OCI-LY7 (cell line): ENCODE results near the gene IMPDH1. TPM values are rescaled to one million over a fixed set of nuclear protein-coding genes. Genes with fewer than 3 reads are reported as not detected.

ENCODE experiments used
- BruUV-seq: library from RNA; stranded (reverse); fragments of 400-500 nt; replicated peaks from 2 replicates; lab custom pipeline; 2021; lab: Mats Ljungman, UMichigan
- CTCF ChIA-PET: fragments of 300-600 bp; sonication (Branson Sonifier 250); formaldehyde crosslinking; loops from one replicate; lab custom pipeline; 2022; ENCODE audit warnings: antibody characterized with exemption; ENCODE audit not compliant: unreplicated experiment; lab: Charles Lee
- POLR2A ChIA-PET: fragments of 300-600 bp; sonication (Branson Sonifier 250); formaldehyde crosslinking; loops from one replicate; lab custom pipeline; 2022; ENCODE audit warnings: antibody characterized with exemption; lab: Charles Lee
- DNase-seq: peaks from one replicate; pipeline ENCODE4 v3.0.0-alpha.2; 2015; ENCODE audit warnings: low spot score
- H2AFZ ChIP-seq: fragments of 200-600 bp; sonication (generic), shearing (Covaris generic); 2 replicates; pipeline ENCODE4 v1.6.1; 2014; ENCODE audit warnings: mild to moderate bottlenecking, antibody characterized with exemption, low read length, moderate library complexity
- H3K27ac ChIP-seq: fragments of 200-600 bp; sonication (generic); 2 replicates; pipeline ENCODE4 v1.5.1; 2014; ENCODE audit warnings: mixed run types, low read depth, mild to moderate bottlenecking, moderate library complexity, low read length, inconsistent platforms; ENCODE audit not compliant: poor library complexity, severe bottlenecking
- H3K36me3 ChIP-seq: fragments of 200-600 bp; sonication (generic); 2 replicates; pipeline ENCODE4 v1.6.1; 2014; ENCODE audit warnings: mild to moderate bottlenecking, antibody characterized with exemption, low read length, moderate library complexity, mixed read lengths; ENCODE audit not compliant: insufficient read depth
- H3K4me1 ChIP-seq: fragments of 200-600 bp; sonication (generic); 2 replicates; pipeline ENCODE4 v1.5.1; 2014; ENCODE audit warnings: mild to moderate bottlenecking, low read length; ENCODE audit not compliant: insufficient read depth, poor library complexity, severe bottlenecking
- H3K4me2 ChIP-seq: fragments of 200-600 bp; sonication (generic); 2 replicates; pipeline ENCODE4 v1.6.1; 2014; ENCODE audit warnings: mild to moderate bottlenecking, low read length
- H3K4me3 ChIP-seq: fragments of 200-600 bp; sonication (generic); 2 replicates; pipeline ENCODE4 v1.5.1; 2014; ENCODE audit warnings: mild to moderate bottlenecking, low read depth, low read length; ENCODE audit not compliant: poor library complexity, severe bottlenecking
- H3K79me2 ChIP-seq: fragments of 200-600 bp; sonication (generic); 2 replicates; pipeline ENCODE4 v1.6.1; 2016; ENCODE audit warnings: low read depth, mild to moderate bottlenecking, low read length, moderate library complexity, mixed read lengths; ENCODE audit not compliant: insufficient read depth
- H3K9me2 ChIP-seq: fragments of 200-600 bp; sonication (generic); 2 replicates; pipeline ENCODE4 v1.6.1; 2016; ENCODE audit warnings: mild to moderate bottlenecking, low read length, mixed read lengths; ENCODE audit not compliant: insufficient read depth
- H3K9me3 ChIP-seq: fragments of 200-600 bp; sonication (generic); 2 replicates; pipeline ENCODE4 v1.6.1; 2014; ENCODE audit warnings: mild to moderate bottlenecking, mixed run types, low read length, mixed read lengths
- H4K20me1 ChIP-seq: fragments of 200-600 bp; sonication (generic); 2 replicates; pipeline ENCODE4 v1.6.1; 2014; ENCODE audit warnings: mild to moderate bottlenecking, antibody characterized with exemption, low read length, moderate library complexity, mixed read lengths; ENCODE audit not compliant: insufficient read depth
- EZH2phosphoT487 ChIP-seq: fragments of 200-600 bp; sonication (generic); IDR thresholded peaks from 2 replicates; pipeline ENCODE4 v1.6.1; 2018; ENCODE audit warnings: low read depth, borderline replicate concordance, mild to moderate bottlenecking, mixed run types, antibody characterized with exemption, low read length, moderate library complexity, mixed read lengths
- intact Hi-C: fragments of 100-400 bp; cut with micrococcal nuclease; formaldehyde crosslinking; loops from one replicate; pipeline ENCODE4 v1.10.0; 2022; ENCODE audit not compliant: unreplicated experiment
- total RNA-seq, 2 experiments: library from RNA; depleted of rRNA in 1 of 2; stranded (reverse); fragments of >200 nt in 1 of 2; shearing (Covaris generic) in 1 of 2; gene quantifications; 2 replicates each; pipeline ENCODE4 v1.2.3, GENCODE V29; 2014 to 2022
- TF ChIP-seq, protein P1 (sequence below): fragments of 200-600 bp; sonication (generic); conservative IDR thresholded peaks from 2 replicates; pipeline ENCODE4 v1.5.1; 2014; ENCODE audit warnings: mild to moderate bottlenecking, antibody characterized with exemption, low read length, moderate library complexity, mixed read lengths

IMPDH1 gene
- total RNA-seq, 2 experiments from 2014 or later: 26.6 to 50.5 TPM

GRCh38 chr7:128398016-128398840 is 11.6 kb downstream of the IMPDH1 start:
- intact Hi-C loops: loop anchor here (1.0 kb wide), 1 partner anchor 27 kb away; no protein-coding TSS in a partner anchor
- ChIA-PET CTCF (interaction anchor here (1.1 kb wide), 1 partner anchor 63 kb away, joined by 3 read pairs; no protein-coding TSS in a partner anchor), POLR2A (interaction anchor here (0.7 kb wide), 1 partner anchor 17 kb away, joined by 4 read pairs; no protein-coding TSS in a partner anchor)
- no peaks in the 10 kb centered on the region for H3K9me3 ChIP-seq
- no peak overlapping the region for H3K4me2 ChIP-seq
- peaks cover 71% of the 10 kb centered on the region for H3K36me3 ChIP-seq
- no peak overlapping the region for H3K27ac ChIP-seq
- TF ChIP-seq EZH2phosphoT487: no peak
- TF ChIP-seq, protein P1, sequence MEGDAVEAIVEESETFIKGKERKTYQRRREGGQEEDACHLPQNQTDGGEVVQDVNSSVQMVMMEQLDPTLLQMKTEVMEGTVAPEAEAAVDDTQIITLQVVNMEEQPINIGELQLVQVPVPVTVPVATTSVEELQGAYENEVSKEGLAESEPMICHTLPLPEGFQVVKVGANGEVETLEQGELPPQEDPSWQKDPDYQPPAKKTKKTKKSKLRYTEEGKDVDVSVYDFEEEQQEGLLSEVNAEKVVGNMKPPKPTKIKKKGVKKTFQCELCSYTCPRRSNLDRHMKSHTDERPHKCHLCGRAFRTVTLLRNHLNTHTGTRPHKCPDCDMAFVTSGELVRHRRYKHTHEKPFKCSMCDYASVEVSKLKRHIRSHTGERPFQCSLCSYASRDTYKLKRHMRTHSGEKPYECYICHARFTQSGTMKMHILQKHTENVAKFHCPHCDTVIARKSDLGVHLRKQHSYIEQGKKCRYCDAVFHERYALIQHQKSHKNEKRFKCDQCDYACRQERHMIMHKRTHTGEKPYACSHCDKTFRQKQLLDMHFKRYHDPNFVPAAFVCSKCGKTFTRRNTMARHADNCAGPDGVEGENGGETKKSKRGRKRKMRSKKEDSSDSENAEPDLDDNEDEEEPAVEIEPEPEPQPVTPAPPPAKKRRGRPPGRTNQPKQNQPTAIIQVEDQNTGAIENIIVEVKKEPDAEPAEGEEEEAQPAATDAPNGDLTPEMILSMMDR: peak; percentile 94
- peak; percentile 24 for DNase-seq
- BruUV-seq: no TSS peak
- no peaks in the 10 kb centered on the region for H3K4me1 ChIP-seq
- H4K20me1 ChIP-seq: no peaks in the 10 kb centered on the region
- no peaks in the 10 kb centered on the region for H3K79me2 ChIP-seq
- no peak overlapping the region for H2AFZ ChIP-seq
- H3K4me3 ChIP-seq: no peak overlapping the region
- no peaks in the 10 kb centered on the region for H3K9me2 ChIP-seq

DNA sequence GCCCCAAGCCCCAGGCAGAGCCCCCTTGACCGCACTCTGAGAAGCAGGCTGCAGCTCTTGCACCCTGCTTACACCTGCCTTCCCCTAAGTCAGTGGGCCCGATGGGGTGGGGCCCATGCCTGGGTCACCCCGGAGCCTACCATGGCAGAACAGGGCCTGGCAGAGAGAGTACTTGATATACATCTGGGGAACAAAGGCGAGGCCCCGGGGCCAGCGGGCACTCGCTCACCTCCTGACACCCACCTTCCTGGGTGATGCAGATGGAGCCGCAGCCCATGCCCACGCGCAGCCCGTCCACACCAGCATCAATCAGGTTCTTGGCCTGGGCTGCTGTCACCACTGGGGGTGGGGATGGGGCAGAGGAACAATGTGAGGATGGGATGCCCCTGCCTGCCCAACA is 13.4 kb downstream of the IMPDH1 start:
- Histone ChIP-seq H3K4me1 (no peaks in the 10 kb centered on the region), H2AFZ (no peak overlapping the region), H3K27ac (no peak overlapping the region), H3K79me2 (no peaks in the 10 kb centered on the region), H3K9me3 (no peaks in the 10 kb centered on the region), H3K4me3 (no peak overlapping the region), H4K20me1 (no peaks in the 10 kb centered on the region), H3K4me2 (no peak overlapping the region), H3K36me3 (peaks cover 71% of the 10 kb centered on the region), H3K9me2 (no peaks in the 10 kb centered on the region)
- POLR2A ChIA-PET: no interaction called here
- intact Hi-C loops: no loop called here
- DNase-seq: no peak
- no TSS peak for BruUV-seq
- no peak for TF ChIP-seq EZH2phosphoT487
- TF ChIP-seq, protein P1: no peak
- CTCF ChIA-PET: no interaction called here

DNA sequence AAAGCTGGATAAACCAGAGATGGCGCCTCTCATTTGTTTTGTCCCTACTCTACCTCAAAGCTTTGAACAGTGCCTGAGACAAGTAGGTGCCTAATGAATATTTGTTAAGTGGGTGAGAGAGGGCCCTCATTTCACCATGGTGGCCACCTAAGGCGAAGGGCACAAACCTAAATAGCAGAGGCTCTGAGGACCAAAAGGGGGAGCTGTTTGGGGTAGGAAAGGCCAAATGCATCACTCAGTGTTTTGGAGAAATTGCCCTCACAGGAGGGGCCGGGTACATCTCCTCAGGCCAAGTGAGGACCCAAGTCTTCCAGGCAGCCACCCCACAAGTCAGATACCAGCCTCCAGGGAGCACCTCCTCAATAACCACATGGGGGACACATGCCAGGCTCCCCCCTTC is 14.0 kb downstream of the IMPDH1 start:
- intact Hi-C loops: no loop called here
- H4K20me1 ChIP-seq: no peaks in the 10 kb centered on the region
- ChIA-PET POLR2A (interaction anchor here (0.5 kb wide), 1 partner anchor 27 kb away, joined by 3 read pairs; no protein-coding TSS in a partner anchor), CTCF (no interaction called here)
- H2AFZ ChIP-seq: no peak overlapping the region
- no peaks in the 10 kb centered on the region for H3K9me2 ChIP-seq
- TF ChIP-seq EZH2phosphoT487: no peak
- TF ChIP-seq, protein P1: peak; percentile 57
- no peaks in the 10 kb centered on the region for H3K4me1 ChIP-seq
- no peaks in the 10 kb centered on the region for H3K9me3 ChIP-seq
- H3K36me3 ChIP-seq: peaks cover 65% of the 10 kb centered on the region
- no peak for DNase-seq
- no peak overlapping the region for H3K27ac ChIP-seq
- no TSS peak for BruUV-seq
- H3K4me2 ChIP-seq: no peak overlapping the region
- no peaks in the 10 kb centered on the region for H3K79me2 ChIP-seq
- H3K4me3 ChIP-seq: no peak overlapping the region
